ENCODE measurements around the gene MAB21L3. TPM values are rescaled to one million over a fixed set of nuclear protein-coding genes. Genes with fewer than 3 reads are reported as not detected.

MAB21L3 gene
- total and polyA plus RNA-seq, 2 donors (not counting 3 experiments of a cell fraction or from before 2014, with no cell fraction given): not detected

GRCh38 chr1:116153692-116154031 is 42.5 kb downstream of the MAB21L3 start:
- no peak overlapping the region for H3K9ac ChIP-seq (replicated peaks; ENCODE audit: extremely low read depth, insufficient read depth, low read length)
- DNase-seq (ENCODE audit: low read depth, low spot score) (no peak), FAIRE-seq (no peak)
- ChIA-PET CTCF (interaction anchor here (1.7 to 8.7 kb wide), 4 partner anchors 14 to 346 kb away, joined by 5 to 93 read pairs (median 34); no protein-coding TSS in a partner anchor), POLR2A (no interaction called here)
- H3K79me2 ChIP-seq (ENCODE audit: control insufficient read depth, insufficient read depth, low read length): no peaks in the 10 kb centered on the region
- H3K36me3 ChIP-seq (ENCODE audit: control insufficient read depth in 2 of 2, extremely low read depth in 1 of 2, insufficient read depth in 2 of 2, low read length in 2 of 2): no peaks in the 10 kb centered on the region
- no peak overlapping the region for H2AFZ ChIP-seq (ENCODE audit: low read depth, low read length)
- no peaks in the 10 kb centered on the region for H3K9me3 ChIP-seq (replicated peaks; ENCODE audit: control insufficient read depth, insufficient read depth, low read length)
- intact Hi-C loops (cut with micrococcal nuclease) (loop anchor here (5.0 kb wide), 2 partner anchors 204 to 419 kb away; partner anchors contain the start of gene CD58), dilution Hi-C loops (cut with MboI; ENCODE audit: extremely low pct_ligation_motif_present, low sequenced_read_pairs) (no loop called here)
- no peaks in the 10 kb centered on the region for H4K20me1 ChIP-seq (replicated peaks; ENCODE audit: control insufficient read depth, extremely low read depth, insufficient read depth, low read length)
- H3K9me1 ChIP-seq (replicated peaks; ENCODE audit: control insufficient read depth, extremely low read depth, insufficient read depth, low read length): no peaks in the 10 kb centered on the region
- peaks cover 12% of the 10 kb centered on the region for H3K4me1 ChIP-seq (ENCODE audit: control insufficient read depth, extremely low read depth, insufficient read depth, low read length)
- no peak for TF ChIP-seq JUN (IDR thresholded peaks at IDR 0.05; ENCODE audit: borderline replicate concordance, insufficient read depth, insufficient read length, low read depth)
- TF ChIP-seq MAX (IDR thresholded peaks at IDR 0.05; ENCODE audit: insufficient read depth, insufficient read length): no peak
- H3K4me2 ChIP-seq (ENCODE audit: insufficient read depth, low read length): no peak overlapping the region
- no TSS peak for BruUV-seq (replicated peaks)
- peaks cover 9% of the 10 kb centered on the region in 2 experiments for H3K27me3 ChIP-seq (ENCODE audit: control insufficient read depth in 2 of 2, insufficient read depth in 2 of 2, low read length in 2 of 2)
- no peak overlapping the region for H3K27ac ChIP-seq (ENCODE audit: insufficient read depth, low read depth, low read length)
- H3K4me3 ChIP-seq (replicated peaks in 1 of 3; ENCODE audit: insufficient read depth in 1 of 3, low read depth in 1 of 3, low read length in 3 of 3): no peak overlapping the region

- H3K27me3 ChIP-seq (ENCODE audit: control insufficient read depth in 2 of 2, insufficient read depth in 2 of 2, low read length in 2 of 2): peaks cover 14% of the 10 kb centered on the region in 2 experiments
- no peaks in the 10 kb centered on the region for H3K9me3 ChIP-seq (replicated peaks; ENCODE audit: control insufficient read depth, insufficient read depth, low read length)
- no TSS peak for BruUV-seq (replicated peaks)
- ChIA-PET CTCF (interaction anchor here (0.5 to 8.7 kb wide), 6 partner anchors 15 to 345 kb away, joined by 3 to 93 read pairs (median 10); no protein-coding TSS in a partner anchor), POLR2A (no interaction called here)
- dilution Hi-C loops (cut with MboI; ENCODE audit: extremely low pct_ligation_motif_present, low sequenced_read_pairs) (no loop called here), intact Hi-C loops (cut with micrococcal nuclease) (loop anchor here (5.0 kb wide), 2 partner anchors 203 to 418 kb away; partner anchors contain the start of gene CD58)
- no peaks in the 10 kb centered on the region for H3K79me2 ChIP-seq (ENCODE audit: control insufficient read depth, insufficient read depth, low read length)
- no peak overlapping the region for H3K4me2 ChIP-seq (ENCODE audit: insufficient read depth, low read length)
- FAIRE-seq (no peak), DNase-seq (ENCODE audit: low read depth, low spot score) (no peak)
- H3K4me1 ChIP-seq (ENCODE audit: control insufficient read depth, extremely low read depth, insufficient read depth, low read length): peaks cover 12% of the 10 kb centered on the region
- H3K4me3 ChIP-seq (replicated peaks in 1 of 3; ENCODE audit: insufficient read depth in 1 of 3, low read depth in 1 of 3, low read length in 3 of 3): no peak overlapping the region
- peak; percentile 31 for TF ChIP-seq EZH2 (IDR thresholded peaks at IDR 0.05; ENCODE audit: borderline replicate concordance, low read depth, low read length, severe bottlenecking)
- no peak for TF ChIP-seq CTCF (IDR thresholded peaks at IDR 0.05; ENCODE audit: extremely low read depth in 1 of 2, insufficient read depth in 1 of 2, low read depth in 1 of 2, low read length in 2 of 2)
- no peaks in the 10 kb centered on the region for H3K36me3 ChIP-seq (ENCODE audit: control insufficient read depth in 2 of 2, extremely low read depth in 1 of 2, insufficient read depth in 2 of 2, low read length in 2 of 2)
- no peak overlapping the region for H3K27ac ChIP-seq (ENCODE audit: insufficient read depth, low read depth, low read length)
- no peaks in the 10 kb centered on the region for H4K20me1 ChIP-seq (replicated peaks; ENCODE audit: control insufficient read depth, extremely low read depth, insufficient read depth, low read length)
- H3K9me1 ChIP-seq (replicated peaks; ENCODE audit: control insufficient read depth, extremely low read depth, insufficient read depth, low read length): no peaks in the 10 kb centered on the region
- H2AFZ ChIP-seq (ENCODE audit: low read depth, low read length): no peak overlapping the region
- no peak overlapping the region for H3K9ac ChIP-seq (replicated peaks; ENCODE audit: extremely low read depth, insufficient read depth, low read length)
Measured at GRCh38 chr1:116154536-116154935, 43.3 kb downstream of the MAB21L3 start.

All from endothelial cell of umbilical vein (primary cell).